Measurements from ENCODE around the gene SEMA5B. TPM values are rescaled to one million over a fixed set of nuclear protein-coding genes. Genes with fewer than 3 reads are reported as not detected.

SEMA5B gene
- total RNA-seq, 2 donors from 2014 or later, result 0.09 to 2.9 TPM

DNA sequence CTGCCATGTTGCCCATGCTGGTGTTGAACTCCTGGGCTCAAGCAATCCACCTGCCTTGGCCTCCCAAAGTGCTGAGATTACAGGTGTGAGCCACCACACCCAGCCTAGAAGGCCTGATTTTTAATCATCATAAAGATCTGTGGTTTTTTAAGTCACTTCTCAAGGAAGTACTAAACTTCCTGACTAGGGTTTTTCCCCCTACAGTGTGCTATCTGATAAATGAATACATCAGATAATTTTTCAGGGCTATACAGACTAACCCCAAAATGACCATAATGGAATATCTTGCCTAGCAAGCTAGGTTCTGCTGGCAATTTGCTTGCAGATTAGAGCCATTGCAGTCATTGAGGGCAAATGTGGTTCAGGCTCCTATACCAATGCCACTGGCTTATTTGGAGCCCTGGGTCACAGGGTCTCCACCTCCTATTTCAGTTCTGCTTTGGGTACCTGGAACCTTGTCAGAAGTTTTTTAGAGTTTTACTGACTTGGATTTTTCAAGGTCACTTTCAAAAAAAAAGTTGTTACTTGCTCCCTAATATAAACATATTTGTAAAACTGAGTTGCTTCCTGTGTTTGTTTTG lies 151.9 kb downstream of the SEMA5B start:
- no peak for TF ChIP-seq POLR2A (IDR thresholded peaks at IDR 0.05)
- no peak for TF ChIP-seq POLR2AphosphoS5 (IDR thresholded peaks at IDR 0.05)
- TF ChIP-seq, protein P1, sequence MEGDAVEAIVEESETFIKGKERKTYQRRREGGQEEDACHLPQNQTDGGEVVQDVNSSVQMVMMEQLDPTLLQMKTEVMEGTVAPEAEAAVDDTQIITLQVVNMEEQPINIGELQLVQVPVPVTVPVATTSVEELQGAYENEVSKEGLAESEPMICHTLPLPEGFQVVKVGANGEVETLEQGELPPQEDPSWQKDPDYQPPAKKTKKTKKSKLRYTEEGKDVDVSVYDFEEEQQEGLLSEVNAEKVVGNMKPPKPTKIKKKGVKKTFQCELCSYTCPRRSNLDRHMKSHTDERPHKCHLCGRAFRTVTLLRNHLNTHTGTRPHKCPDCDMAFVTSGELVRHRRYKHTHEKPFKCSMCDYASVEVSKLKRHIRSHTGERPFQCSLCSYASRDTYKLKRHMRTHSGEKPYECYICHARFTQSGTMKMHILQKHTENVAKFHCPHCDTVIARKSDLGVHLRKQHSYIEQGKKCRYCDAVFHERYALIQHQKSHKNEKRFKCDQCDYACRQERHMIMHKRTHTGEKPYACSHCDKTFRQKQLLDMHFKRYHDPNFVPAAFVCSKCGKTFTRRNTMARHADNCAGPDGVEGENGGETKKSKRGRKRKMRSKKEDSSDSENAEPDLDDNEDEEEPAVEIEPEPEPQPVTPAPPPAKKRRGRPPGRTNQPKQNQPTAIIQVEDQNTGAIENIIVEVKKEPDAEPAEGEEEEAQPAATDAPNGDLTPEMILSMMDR (IDR thresholded peaks at IDR 0.05), result no peak
- intact Hi-C loops (cut with DNase I), result no loop called here
- H3K27ac ChIP-seq, result no peak overlapping the region
- DNase-seq (ENCODE audit: low spot score), result no peak
- H3K4me1 ChIP-seq (replicated peaks), result no peaks in the 10 kb centered on the region
- H3K36me3 ChIP-seq, result no peaks in the 10 kb centered on the region
- H3K4me3 ChIP-seq, result no peak overlapping the region
- no peaks in the 10 kb centered on the region for H3K9me3 ChIP-seq
- no peaks in the 10 kb centered on the region for H3K27me3 ChIP-seq (replicated peaks; ENCODE audit: insufficient read depth)

DNA sequence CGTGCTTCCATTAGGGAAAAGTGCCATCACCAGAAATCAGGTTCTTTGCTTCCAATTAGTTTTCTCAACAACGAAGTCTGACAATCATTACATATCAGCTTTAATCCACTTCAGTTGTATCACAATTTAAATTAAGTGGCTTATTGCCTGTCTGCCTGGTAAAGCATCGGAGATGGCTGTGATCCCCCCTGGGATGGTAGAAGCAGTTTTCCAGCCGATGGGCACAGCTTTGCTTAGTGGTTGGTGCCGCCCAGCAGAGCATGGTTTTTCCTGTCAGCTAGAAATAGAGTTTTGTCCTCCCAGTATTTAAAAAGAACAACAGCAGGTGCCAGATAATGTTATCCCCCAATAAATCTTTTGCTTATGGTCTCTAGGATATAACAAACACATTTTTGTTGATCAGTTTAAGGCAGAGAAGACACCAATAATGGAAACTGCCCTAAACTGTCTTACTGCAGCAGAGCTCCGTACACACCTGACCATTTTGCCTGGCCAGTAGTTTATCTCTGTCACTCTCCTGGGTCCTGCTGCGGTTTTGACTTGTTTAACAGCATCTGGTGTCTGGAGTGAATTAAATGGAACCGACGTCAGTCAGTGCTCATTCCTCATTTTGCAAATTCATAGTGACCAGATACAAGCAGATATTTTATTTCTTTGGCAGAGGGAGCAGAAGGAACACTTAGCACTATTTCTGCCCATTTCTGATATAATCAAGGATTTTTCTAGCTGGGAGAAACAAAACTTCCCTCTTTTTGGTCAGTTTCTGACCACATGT lies 153.6 kb downstream of the SEMA5B start:
- H3K36me3 ChIP-seq, result no peaks in the 10 kb centered on the region
- H3K27ac ChIP-seq, result no peak overlapping the region
- no peak overlapping the region for H3K4me3 ChIP-seq
- H3K4me1 ChIP-seq (replicated peaks), result no peaks in the 10 kb centered on the region
- DNase-seq (ENCODE audit: low spot score), result no peak
- no peaks in the 10 kb centered on the region for H3K27me3 ChIP-seq (replicated peaks; ENCODE audit: insufficient read depth)
- WGBS, result 83% methylated on average over 9 of the region's 9 CpGs
- no peaks in the 10 kb centered on the region for H3K9me3 ChIP-seq
- TF ChIP-seq, protein P1 (IDR thresholded peaks at IDR 0.05), result no peak
- no peak for TF ChIP-seq POLR2AphosphoS5 (IDR thresholded peaks at IDR 0.05)
- no peak for TF ChIP-seq POLR2A (IDR thresholded peaks at IDR 0.05)
- intact Hi-C loops (cut with DNase I), result no loop called here

DNA sequence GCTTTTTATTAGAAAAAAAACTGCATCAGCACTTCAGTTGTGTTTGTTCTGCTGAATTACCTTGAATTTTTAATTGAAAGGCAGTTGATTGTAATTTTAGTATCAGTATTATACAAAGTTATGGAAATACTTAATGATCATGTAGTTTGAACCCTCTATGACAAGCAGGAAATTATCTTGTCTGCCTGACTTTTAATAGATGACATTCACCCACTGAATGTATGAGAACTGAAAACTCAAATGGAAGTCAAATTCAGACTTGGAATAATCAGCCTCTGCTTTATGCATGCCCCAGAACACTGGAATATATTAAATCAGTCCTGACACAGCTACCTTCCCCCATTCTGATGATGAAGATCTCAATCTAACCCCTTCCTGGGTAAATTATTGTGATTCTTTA lies 159.2 kb downstream of the SEMA5B start:
- Histone ChIP-seq H3K4me1 (replicated peaks) (no peaks in the 10 kb centered on the region), H3K4me3 (no peak overlapping the region), H3K36me3 (no peaks in the 10 kb centered on the region), H3K27ac (no peak overlapping the region), H3K27me3 (replicated peaks; ENCODE audit: insufficient read depth) (no peaks in the 10 kb centered on the region), H3K9me3 (no peaks in the 10 kb centered on the region)
- intact Hi-C loops (cut with DNase I), result no loop called here
- TF ChIP-seq POLR2AphosphoS5 (IDR thresholded peaks at IDR 0.05), result no peak
- no peak for TF ChIP-seq POLR2A (IDR thresholded peaks at IDR 0.05)
- TF ChIP-seq, protein P1 (IDR thresholded peaks at IDR 0.05), result no peak
- DNase-seq (ENCODE audit: low spot score), result no peak

DNA sequence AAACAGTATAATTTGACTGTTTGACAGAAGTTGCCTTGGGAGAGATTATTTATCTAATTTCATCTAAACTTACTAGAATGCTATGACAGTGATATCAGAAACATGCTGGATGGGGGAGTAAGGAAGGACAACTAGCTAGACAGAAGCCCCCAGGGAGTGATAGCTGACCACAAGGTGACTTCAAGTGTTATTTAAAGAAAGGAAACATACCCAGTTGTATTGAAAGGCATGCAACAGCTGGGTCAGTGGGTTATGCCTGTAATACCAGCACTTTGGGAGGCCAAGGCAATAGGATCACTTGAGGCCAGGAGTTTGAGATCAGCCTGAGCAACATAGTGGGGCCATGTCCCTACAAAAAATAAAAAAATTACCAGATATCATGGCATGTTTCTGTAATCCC lies 163.1 kb downstream of the SEMA5B start:
- Histone ChIP-seq H3K36me3 (peaks cover 0 to 5% of the 10 kb centered on the region in 2 donors), H3K4me3 (no peak overlapping the region), H3K27ac (no peak overlapping the region), H3K4me1 (replicated peaks) (no peaks in the 10 kb centered on the region), H3K9me3 (no peaks in the 10 kb centered on the region), H3K27me3 (replicated peaks; ENCODE audit: insufficient read depth) (no peaks in the 10 kb centered on the region)
- TF ChIP-seq, protein P1 (IDR thresholded peaks at IDR 0.05), result no peak
- no peak for TF ChIP-seq POLR2A (IDR thresholded peaks at IDR 0.05)
- no peak for TF ChIP-seq POLR2AphosphoS5 (IDR thresholded peaks at IDR 0.05)
- DNase-seq (ENCODE audit: low spot score), result no peak
- intact Hi-C loops (cut with DNase I), result no loop called here

DNA sequence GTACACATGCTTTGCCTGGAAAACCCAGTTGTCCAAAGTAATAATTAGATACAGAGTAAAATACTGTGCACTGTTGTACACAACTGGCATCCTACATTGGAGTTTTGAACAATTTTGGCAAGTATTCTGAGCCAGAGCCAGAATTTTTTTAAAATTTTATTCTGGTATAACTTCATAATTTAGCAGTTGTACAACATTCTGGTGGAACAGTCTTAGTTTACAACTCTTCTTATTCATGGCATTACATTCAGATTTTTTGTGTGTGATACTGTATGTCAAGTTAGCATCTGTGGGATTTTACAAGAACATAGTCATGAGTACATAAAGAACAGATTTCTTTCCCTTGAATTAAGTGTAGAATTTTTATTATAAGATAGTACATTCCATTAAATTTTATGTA lies 165.2 kb downstream of the SEMA5B start:
- Histone ChIP-seq H3K4me1 (replicated peaks) (no peaks in the 10 kb centered on the region), H3K27me3 (replicated peaks; ENCODE audit: insufficient read depth) (no peaks in the 10 kb centered on the region), H3K4me3 (no peak overlapping the region), H3K9me3 (no peaks in the 10 kb centered on the region), H3K27ac (no peak overlapping the region), H3K36me3 (peaks cover 0 to 5% of the 10 kb centered on the region in 2 donors)
- intact Hi-C loops (cut with DNase I), result no loop called here
- DNase-seq (ENCODE audit: low spot score), result no peak
- TF ChIP-seq, protein P1 (IDR thresholded peaks at IDR 0.05), result no peak
- no peak for TF ChIP-seq POLR2AphosphoS5 (IDR thresholded peaks at IDR 0.05)
- TF ChIP-seq POLR2A (IDR thresholded peaks at IDR 0.05), result no peak
